Dermis microvascular lymphatic vessel endothelial cell (primary cell): ENCODE data around the gene UCKL1. TPM values are rescaled to one million over a fixed set of nuclear protein-coding genes. Genes with fewer than 3 reads are reported as not detected.
"Not testable (repeated sequence)": the region's sequence is repeated elsewhere in the genome, so short reads cannot be mapped to it uniquely, and the experiment has no call there.

Source experiments
- DNase-seq, 2 donors: peaks; one replicate each; pipeline versions ENCODE4 v3.0.0 to v3.0.0-alpha.2; 2010; ENCODE audit warnings: low read depth in 2 of 2
- total RNA-seq: library from RNA; depleted of rRNA; stranded (reverse); fragments of >200 nt; gene quantifications from 2 replicates; pipeline ENCODE4 v1.2.1, GENCODE V29; 2014

Gene UCKL1
- total RNA-seq, 1 donor from 2014 or later = 26.6 TPM

- DNase-seq = peak; percentile 77 to 81
Measured at GRCh38 chr20:63972312-63973159, 16.3 kb upstream of the UCKL1 start.

GRCh38 chr20:63971960-63972311 is 15.7 kb upstream of the UCKL1 start:
- not testable (repeated sequence) for DNase-seq

GRCh38 chr20:63970714-63971431 is 14.7 kb upstream of the UCKL1 start:
- no peak for DNase-seq

DNA sequence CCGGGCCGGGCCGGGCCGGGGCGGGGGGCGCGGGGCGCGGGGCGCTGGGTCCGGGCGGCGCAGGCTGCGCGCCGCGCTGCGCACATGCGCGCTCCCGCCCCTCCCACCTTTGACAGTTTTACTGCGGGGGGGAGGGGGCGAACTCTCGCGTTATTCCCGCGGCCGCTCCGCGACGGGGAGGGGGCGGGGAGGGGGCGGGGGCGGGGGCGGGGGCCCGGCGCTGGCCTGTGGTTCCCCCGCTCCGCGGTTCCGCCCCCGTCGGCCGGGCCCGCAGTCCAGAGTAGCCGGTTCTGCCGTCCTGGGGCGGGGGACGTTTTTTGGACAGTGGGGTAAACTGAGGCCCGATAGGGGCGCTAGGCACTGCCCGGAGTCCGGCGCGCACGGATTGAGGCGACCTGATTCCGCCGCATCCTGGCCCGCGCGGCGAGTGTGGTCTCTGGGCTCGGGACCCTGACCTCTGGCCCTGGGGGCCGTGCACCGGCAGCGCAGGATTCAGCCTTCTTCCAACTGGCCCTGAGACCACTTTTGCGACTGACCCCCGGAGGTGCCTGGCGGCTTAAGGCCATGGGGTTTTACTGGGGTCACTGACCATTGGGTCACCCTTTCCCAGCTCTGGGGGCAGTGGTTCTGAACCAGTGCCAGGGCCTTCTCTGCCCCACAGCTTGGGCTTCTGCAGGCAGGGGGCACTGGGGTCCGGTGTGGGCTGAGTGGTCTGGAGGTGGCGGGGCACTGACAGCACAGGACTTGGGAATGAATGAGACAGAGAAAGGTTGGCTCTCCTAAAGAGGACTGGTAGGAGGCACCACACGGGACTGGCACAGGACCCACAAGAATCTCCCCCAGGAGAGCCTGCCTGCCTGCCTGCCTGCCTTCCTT is 13.9 kb upstream of the UCKL1 start, which contains the start of gene ZNF512B:
Gene ZNF512B, minus strand, starts transcription at position 93 of the 876 bp plus-strand sequence. CDS start 1,980 bp downstream, outside the sequence.
- peak in 1 of 2 donors; percentile 68 for DNase-seq

DNA sequence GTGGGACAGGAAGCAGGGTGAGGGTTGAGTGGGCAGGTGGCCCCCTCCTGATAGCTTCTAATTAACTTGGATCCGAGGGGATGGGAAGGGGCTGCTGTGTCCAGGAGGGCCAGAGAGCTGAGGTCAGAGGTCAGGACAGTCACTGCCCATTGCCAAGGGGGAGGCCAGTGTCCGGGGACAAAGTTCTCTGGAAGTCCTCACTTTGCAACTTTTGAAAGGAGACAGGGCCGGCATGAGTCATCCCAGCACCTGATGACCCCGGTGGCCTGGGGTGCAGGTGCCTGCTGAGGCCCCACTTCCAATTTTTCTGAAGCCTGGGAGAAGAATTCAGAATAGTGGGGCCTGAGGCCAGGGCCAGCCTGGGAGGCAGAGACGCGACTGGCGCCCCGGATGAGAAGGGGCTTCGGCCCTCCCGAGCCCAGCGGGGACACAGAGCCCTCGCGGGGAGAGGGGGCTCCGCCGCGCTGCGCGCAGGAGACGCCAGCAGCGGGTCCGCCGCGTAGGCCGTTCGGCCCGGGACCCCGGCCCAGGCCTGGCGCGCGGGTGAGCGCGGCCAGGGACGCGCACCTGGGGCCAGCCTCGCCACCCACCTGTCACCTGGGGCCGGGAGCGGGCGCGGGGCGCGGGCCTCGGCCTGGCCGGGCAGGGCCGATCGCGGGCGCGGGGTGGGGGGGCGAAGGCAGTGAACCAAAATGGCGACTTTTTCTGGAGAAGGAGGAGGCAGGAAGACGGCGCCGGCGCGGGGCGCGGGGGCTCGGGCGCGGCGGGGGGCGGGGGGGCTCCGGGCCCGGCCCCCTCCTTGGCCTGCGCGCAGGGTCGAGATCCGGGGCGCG is 12.9 kb upstream of the UCKL1 start:
- no peak for DNase-seq

- no peak for DNase-seq
Measured at GRCh38 chr20:63968136-63968927, 12.1 kb upstream of the UCKL1 start.

DNA sequence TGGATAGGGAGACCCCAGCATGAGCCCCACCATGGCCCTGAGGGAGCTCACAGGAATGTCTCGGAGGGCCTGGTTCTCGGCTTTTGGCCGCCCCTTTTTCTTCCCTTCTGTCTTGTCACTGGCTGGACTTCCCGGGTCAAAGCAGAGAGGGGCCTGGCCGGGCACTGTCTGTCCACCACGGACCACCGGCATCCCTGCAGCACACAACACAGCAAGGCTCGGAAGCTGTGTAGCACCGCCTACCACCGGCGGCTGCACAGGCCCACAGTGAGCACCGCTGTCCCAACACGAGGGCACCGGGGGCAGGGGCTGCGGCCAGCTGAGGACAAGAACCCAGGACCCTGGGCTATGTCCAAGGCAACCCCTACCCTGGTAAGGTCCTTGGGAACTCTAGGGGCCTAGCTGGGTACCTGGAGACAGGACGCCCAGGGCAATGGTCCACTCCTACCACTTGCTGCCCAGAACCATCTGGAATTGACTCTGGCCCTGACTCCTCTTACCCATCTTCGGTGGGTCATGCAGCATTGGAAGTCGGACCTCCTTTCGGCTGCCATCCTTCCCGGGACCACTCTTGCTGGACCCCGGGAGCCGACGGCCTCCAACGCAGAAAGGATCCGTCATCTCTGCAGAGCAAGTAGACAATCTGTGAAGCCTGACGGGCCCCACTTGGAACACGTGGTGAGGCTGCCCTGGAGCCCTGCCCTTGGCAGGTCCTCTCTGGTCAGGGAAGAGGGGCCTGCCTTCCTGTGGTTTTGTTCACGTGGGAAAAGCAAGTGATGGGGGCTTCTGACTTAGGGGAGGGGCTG is 11.3 kb upstream of the UCKL1 start:
- no peak for DNase-seq

- no peak for DNase-seq
Measured at GRCh38 chr20:63966944-63967322, 10.7 kb upstream of the UCKL1 start.

- no peak for DNase-seq
Measured at GRCh38 chr20:63966172-63966943, 10.1 kb upstream of the UCKL1 start.

GRCh38 chr20:63964412-63964811 is 8.2 kb upstream of the UCKL1 start:
- DNase-seq = no peak

DNA sequence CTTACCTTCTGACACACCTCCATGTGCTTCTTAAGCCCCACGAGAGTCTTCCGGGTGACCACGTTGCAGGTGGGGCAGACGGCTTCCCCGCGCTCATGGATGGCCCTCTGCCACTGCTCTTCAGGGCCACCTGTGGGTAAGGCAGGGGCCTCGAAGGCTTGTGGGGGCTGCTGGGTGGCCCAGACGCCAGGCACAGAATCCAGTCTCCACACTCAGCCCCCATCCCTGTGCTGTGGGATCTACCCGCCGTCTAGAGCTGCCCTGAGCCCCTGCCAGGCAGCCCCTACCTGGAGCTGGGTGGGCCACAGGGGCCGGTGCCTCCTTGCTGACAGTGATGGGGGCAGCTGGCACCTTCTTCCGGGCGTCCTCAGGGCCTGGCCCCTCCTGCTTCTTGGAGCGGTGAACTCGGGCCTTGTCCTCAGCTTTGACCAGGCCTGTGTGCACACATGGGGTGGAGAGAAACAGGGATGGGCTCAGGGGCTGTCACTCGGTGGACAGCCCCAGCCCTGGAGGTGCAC is 7.6 kb upstream of the UCKL1 start:
- DNase-seq = no peak

- no peak for DNase-seq
Measured at GRCh38 chr20:63963348-63963741, 7.1 kb upstream of the UCKL1 start.

- DNase-seq = no peak
Measured at GRCh38 chr20:63962426-63963347, 6.5 kb upstream of the UCKL1 start.

DNA sequence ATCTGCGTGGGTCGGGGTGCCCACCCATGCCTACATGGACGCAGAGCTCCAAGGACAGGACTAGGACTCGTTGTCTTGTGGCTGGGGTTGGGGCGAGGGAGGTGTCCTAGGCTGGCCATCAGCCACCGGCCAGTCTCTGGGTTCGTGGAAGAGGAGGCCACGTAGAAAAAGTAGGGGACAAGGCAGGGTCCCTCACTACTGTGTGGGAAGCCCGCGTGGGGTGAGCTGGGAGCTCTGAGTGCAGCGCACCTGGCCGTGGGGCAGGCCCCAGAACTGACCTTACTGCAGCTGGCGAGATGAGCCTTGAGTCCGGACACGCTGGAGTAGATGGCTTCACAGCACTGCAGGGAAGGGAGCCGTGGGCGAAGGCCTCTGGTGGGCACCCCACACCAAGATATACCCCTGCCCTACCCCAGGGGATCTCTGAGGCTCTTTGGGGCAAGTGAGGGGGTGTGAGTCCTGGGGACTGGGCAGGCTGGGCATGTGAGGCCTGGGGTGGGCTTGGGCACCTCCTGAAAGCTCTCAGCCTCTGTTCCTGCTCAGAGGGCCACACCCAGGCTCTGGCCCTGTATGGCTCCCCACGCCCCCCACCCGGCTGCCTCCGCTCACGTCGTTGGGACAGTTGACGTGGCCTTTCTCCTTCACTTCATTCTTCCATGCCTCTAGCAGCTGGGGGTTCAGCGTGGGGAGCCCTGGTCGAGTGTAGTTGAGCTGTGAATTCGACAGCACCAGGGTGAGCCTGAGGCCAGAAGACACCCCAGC is 5.6 kb upstream of the UCKL1 start:
- DNase-seq = no peak

DNA sequence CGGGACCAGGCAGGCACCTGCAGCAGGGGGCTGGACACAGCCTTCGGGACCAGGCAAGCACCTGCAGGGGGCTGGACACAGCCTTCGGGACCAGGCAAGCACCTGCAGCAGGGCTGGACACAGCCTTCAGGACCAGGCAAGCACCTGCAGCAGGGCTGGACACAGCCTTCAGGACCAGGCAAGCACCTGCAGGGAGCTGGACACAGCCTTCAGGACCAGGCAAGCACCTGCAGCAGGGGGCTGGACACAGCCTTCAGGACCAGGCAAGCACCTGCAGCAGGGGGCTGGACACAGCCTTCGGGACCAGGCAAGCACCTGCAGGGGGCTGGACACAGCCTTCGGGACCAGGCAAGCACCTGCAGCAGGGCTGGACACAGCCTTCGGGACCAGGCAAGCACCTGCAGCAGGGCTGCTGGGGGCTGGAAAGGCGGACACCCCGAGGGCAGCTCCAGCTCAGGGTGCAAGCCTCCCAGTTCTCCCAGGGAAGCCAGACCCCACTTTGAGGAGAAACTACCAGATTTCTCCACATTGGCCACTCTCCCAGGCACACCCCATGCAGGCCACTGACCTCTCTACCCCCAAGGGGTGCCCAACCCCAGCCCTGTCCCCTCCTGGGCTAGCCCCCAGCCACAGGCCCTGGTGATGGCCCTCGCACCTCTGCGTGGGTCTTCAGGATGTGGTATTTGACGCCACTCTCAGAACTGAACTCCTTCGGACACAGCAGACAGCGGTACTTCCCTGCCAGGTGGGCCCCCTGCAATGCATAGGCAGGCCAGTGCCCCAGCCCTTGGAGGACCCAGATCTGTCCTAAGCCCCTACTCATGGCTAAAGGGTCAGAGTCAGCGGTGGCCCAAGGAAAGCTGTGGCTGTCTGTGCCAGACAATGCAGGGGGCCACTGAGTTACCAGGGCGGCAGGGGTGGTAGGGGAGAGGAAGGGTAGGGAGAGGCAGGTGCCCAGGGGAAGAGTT is 4.7 kb upstream of the UCKL1 start:
- DNase-seq = not testable (repeated sequence)
